Activated T-helper 1 cell treated with anti-CD3 and anti-CD28 coated beads, Interleukin-12 subunit alpha, Interleukin-12 subunit beta, Interleukin-2, Interleukin-4 antibody, amounts not matched to agents 30 ng/mL and 10 ng/mL and 1 ng/mL, durations not matched to agents 14 hours and 24 hours and 36 hours (primary cell): ENCODE measurements around the gene NMUR2. TPM values are rescaled to one million over a fixed set of nuclear protein-coding genes. Genes with fewer than 3 reads are reported as not detected.

Source experiments
- DNase-seq: peaks from one replicate; pipeline ENCODE4 v3.0.0; 2021; ENCODE audit warnings: low spot score
- H3K27ac Mint-ChIP-seq: one replicate; pipeline ENCODE4 v1.8.0; 2021; ENCODE audit warnings: mild to moderate bottlenecking, mixed read lengths
- H3K27me3 Mint-ChIP-seq: one replicate; pipeline ENCODE4 v1.8.0; 2022; ENCODE audit warnings: mild to moderate bottlenecking, moderate library complexity, mixed read lengths; ENCODE audit not compliant: insufficient read depth
- H3K36me3 Mint-ChIP-seq: one replicate; pipeline ENCODE4 v1.8.0; 2021; ENCODE audit warnings: low read depth, mixed read lengths
- H3K4me1 Mint-ChIP-seq: one replicate; pipeline ENCODE4 v1.8.0; 2021; ENCODE audit warnings: low read depth, mixed read lengths
- H3K4me3 Mint-ChIP-seq: one replicate; pipeline ENCODE4 v1.8.0; 2021; ENCODE audit warnings: mild to moderate bottlenecking, moderate library complexity, mixed read lengths
- H3K9me3 Mint-ChIP-seq: one replicate; pipeline ENCODE4 v1.8.0; 2021; ENCODE audit warnings: mixed read lengths
- intact Hi-C: fragments of 100-400 bp; cut with micrococcal nuclease; formaldehyde crosslinking; loops from one replicate; pipeline ENCODE4 v1.15.1; 2024
- total RNA-seq: library from RNA; stranded (reverse); gene quantifications from 2 replicates; pipeline ENCODE4 v1.2.3, GENCODE V29; 2022

The NMUR2 gene
- total RNA-seq, 1 donor from 2014 or later, result not detected

DNA sequence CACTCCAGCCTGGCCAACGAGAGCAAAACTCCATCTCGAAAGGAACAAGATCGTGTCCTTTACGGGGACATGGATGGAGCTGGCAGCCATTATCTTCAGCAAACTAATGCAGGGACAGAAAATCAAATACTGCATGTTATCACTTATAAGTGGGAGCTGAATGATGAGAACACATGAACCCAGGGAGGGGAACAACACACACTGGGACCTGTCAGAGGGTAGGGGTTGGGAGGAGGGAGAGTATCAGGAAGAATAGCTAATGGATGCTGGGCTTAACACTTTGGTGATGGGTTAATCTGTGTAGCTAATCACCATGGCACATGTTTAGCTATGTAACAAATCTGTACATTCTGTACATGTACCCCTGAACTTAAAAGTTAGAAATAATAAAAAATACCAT, 40.9 kb downstream of the NMUR2 start:
- Mint-ChIP-seq H3K36me3 (no peaks in the 10 kb centered on the region), H3K27me3 (no peaks in the 10 kb centered on the region), H3K4me3 (no peak overlapping the region), H3K27ac (no peak overlapping the region), H3K4me1 (no peaks in the 10 kb centered on the region), H3K9me3 (no peaks in the 10 kb centered on the region)
- intact Hi-C loops, result no loop called here
- DNase-seq, result no peak

DNA sequence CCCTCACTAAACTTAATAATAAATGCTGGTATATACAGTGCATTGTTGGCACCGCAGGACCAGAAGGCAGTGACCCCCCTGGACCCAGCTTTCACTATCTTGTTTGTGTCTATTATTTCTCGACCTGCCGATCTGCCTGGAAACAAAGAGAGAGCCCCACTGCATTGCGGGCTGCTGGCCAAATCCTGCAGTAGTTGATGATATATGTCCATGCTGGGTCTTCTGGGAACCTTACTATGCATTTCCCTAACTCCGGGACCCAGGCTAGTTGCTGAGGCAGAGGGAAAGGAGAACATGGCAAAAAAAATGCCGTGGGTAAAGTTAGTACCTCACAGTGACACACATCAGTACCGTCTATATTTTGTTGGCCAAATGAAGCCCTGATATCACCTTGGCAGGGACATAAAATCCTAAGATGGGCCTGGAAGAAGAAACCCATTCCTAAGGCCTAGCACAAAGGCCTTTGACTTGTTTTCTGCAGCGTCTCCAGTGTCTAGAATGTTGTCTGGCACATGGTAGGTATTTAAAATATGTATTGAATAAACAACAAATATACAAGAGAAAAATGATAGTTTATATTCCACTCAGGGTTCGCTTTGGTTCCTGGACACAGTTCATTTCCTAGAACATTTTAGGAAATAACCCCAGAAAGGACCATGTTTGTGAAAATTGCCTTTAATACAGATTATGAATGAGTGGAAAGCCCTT, 46.1 kb downstream of the NMUR2 start:
- H3K36me3 Mint-ChIP-seq, result no peaks in the 10 kb centered on the region
- H3K27ac Mint-ChIP-seq, result no peak overlapping the region
- H3K9me3 Mint-ChIP-seq, result no peaks in the 10 kb centered on the region
- no peak overlapping the region for H3K4me3 Mint-ChIP-seq
- H3K27me3 Mint-ChIP-seq, result no peaks in the 10 kb centered on the region
- intact Hi-C loops, result no loop called here
- no peaks in the 10 kb centered on the region for H3K4me1 Mint-ChIP-seq
- no peak for DNase-seq

DNA sequence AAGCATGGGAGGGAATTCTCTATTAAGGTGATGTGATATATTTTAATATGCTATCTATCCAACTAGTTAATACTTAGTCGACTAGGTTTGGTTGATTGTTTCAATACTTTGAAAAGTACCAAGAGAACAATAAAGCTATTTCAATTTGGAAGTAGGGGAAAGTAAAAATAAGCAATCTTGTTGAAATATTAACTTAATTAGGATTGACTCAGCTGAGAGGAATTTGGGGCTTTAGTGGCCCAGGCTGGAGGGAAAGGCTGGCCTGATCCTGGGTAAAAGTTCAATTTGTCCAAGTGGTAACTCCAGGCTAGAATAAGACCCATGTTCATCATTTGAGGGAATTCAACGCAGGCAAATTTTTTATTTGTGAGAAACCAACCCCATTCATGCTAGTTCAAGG, 48.6 kb downstream of the NMUR2 start:
- peaks cover 1% of the 10 kb centered on the region for H3K27me3 Mint-ChIP-seq
- no peak for DNase-seq
- no peak overlapping the region for H3K27ac Mint-ChIP-seq
- no peak overlapping the region for H3K4me3 Mint-ChIP-seq
- no peaks in the 10 kb centered on the region for H3K4me1 Mint-ChIP-seq
- H3K36me3 Mint-ChIP-seq, result no peaks in the 10 kb centered on the region
- no peaks in the 10 kb centered on the region for H3K9me3 Mint-ChIP-seq
- intact Hi-C loops, result no loop called here

DNA sequence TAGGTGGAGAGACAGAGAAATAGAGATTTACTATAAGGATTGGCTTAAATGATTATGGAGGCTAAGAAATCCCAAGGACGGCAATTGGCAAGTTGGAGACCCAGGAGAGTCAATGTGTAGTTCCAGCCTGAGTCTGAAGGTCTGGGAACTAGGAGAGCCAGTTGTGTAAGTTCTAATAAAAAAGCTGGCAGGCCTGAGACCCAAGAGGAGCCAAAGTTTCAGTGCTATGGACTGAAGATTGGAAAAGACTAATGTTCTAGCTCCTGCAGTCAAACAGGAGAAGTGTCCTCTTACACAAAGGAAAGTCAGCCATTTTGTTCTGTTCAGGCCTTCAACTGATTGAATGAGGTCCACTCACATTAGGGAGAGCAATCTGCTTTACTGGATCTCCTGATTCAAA, 50.0 kb downstream of the NMUR2 start:
- Mint-ChIP-seq H3K4me1 (no peaks in the 10 kb centered on the region), H3K27me3 (peaks cover 1% of the 10 kb centered on the region), H3K36me3 (no peaks in the 10 kb centered on the region), H3K27ac (no peak overlapping the region), H3K4me3 (no peak overlapping the region), H3K9me3 (no peaks in the 10 kb centered on the region)
- intact Hi-C loops, result no loop called here
- no peak for DNase-seq

DNA sequence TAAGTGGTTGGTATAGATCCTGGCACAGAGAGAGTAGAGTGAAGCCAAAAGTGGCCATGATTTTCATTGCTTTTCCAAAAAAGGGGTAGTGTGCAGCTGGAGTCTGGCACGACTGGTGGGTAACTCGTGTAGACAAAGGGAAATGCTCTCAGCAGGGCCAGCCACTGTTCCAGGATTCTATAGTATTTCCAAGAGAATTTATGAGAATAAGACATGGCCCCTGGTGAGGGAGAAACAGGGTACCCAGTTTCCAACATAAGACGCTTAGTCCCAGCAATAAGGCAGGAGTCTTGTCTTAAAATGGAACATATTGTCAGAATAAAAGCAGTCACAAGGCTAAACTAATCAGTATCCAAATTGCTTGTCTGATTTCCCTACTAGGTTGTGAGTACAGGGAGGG, 52.1 kb downstream of the NMUR2 start:
- Mint-ChIP-seq H3K36me3 (no peaks in the 10 kb centered on the region), H3K9me3 (no peaks in the 10 kb centered on the region), H3K4me3 (no peak overlapping the region), H3K27ac (no peak overlapping the region), H3K27me3 (peaks cover 1% of the 10 kb centered on the region), H3K4me1 (no peaks in the 10 kb centered on the region)
- no peak for DNase-seq
- intact Hi-C loops, result no loop called here

DNA sequence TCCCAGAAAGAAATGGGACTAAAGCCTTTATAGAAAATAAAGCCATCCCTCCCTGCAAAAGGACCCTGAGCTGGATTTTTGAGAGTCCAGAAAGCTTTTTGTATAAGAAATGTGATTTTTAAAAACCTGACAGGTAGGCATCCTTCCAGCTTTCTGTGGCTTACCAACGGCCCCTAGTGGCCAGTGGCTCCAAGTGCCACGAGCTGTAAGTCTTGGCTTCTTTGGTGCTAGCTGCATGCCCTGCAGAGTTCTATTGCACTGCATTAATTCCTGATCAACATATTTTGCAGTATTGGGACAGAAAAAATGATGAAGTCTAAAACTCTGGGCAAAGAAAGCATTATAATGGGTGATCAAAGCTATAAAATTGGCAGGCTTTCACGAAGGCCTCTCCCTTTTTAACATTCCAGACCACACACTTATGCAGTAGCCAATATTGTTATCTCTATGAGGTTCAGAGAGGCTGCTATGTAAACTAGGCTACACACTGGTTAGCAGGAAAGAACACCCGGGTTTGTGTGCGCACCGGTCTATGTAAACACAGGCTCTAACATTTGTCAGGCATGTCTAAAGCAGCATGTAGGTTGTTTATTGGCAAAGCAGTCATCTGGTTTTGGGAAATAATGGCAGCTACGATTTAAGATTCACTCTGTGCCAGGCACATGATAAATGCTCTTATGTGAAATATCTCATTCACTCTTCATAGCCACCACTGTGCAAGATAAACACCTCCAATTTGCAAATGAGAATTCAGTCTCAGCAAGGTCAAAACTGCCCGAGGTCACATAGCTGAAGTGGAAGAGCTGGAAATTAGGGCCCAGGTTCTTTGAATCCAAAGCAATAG, 55.2 kb downstream of the NMUR2 start:
- no peak for DNase-seq

More for the DNA sequence above, 55.2 kb downstream of the NMUR2 start:
- Mint-ChIP-seq H3K27ac (no peak overlapping the region), H3K9me3 (no peaks in the 10 kb centered on the region), H3K4me1 (no peaks in the 10 kb centered on the region), H3K4me3 (no peak overlapping the region), H3K27me3 (peaks cover 1% of the 10 kb centered on the region), H3K36me3 (no peaks in the 10 kb centered on the region)
- intact Hi-C loops, result loop anchor here (5.0 kb wide), 1 partner anchor 693 kb away; no protein-coding TSS in a partner anchor
